ENCODE measurements around the gene SMIM8. TPM values are rescaled to one million over a fixed set of nuclear protein-coding genes. Genes with fewer than 3 reads are reported as not detected.

The SMIM8 gene
- total and polyA plus RNA-seq, 2 of the 4 experiments (the other 2 are of a cell fraction), result 2.7 to 3.6 TPM

- Histone ChIP-seq H2BK15ac (ENCODE audit: low read depth, low read length) (no peak overlapping the region), H3K27ac (ENCODE audit: insufficient read depth, low read length) (no peak overlapping the region), H3K27me3 (ENCODE audit: control insufficient read depth, insufficient read depth, low read length) (no peaks in the 10 kb centered on the region; the same call in 1 of the 2 replicates), H3K4me1 (ENCODE audit: control insufficient read depth, insufficient read depth, low read length) (no peaks in the 10 kb centered on the region), H4K8ac (ENCODE audit: low read depth in 2 of 2, low read length in 2 of 2) (no peak overlapping the region), H3K4ac (ENCODE audit: low read depth, low read length) (no peak overlapping the region), H3K18ac (ENCODE audit: low read depth, low read length) (no peak overlapping the region), H3K4me2 (ENCODE audit: low read depth, low read length) (no peak overlapping the region), H2BK120ac (ENCODE audit: low read depth, low read length) (no peak overlapping the region), H3K9me1 (ENCODE audit: insufficient read depth, low read length) (no peaks in the 10 kb centered on the region; the same call in 1 of the 2 replicates), H3K9me3 (ENCODE audit: control insufficient read depth, insufficient read depth, low read length) (no peaks in the 10 kb centered on the region), H3K14ac (replicated peaks; ENCODE audit: low read depth, low read length) (no peak overlapping the region), H4K20me1 (ENCODE audit: insufficient read depth, low read length) (no peaks in the 10 kb centered on the region), H3K79me1 (ENCODE audit: low read depth in 1 of 2, low read length in 2 of 2) (peaks cover 7 to 12% of the 10 kb centered on the region in 2 experiments; a peak in 3 of 4 replicates), H2BK5ac (ENCODE audit: low read depth, low read length, poor library complexity, severe bottlenecking) (no peak overlapping the region), H4K91ac (ENCODE audit: insufficient read depth, low read depth, low read length) (no peak overlapping the region), H2AK9ac (replicated peaks; ENCODE audit: low read depth, low read length, poor library complexity) (no peak overlapping the region), H3K36me3 (ENCODE audit: control insufficient read depth, insufficient read depth, low read length) (no peaks in the 10 kb centered on the region), H4K5ac (ENCODE audit: low read depth, low read length) (no peak overlapping the region), H2AFZ (replicated peaks; ENCODE audit: low read length, poor library complexity) (no peak overlapping the region), H2BK20ac (ENCODE audit: low read depth, low read length) (no peak overlapping the region), H3K56ac (ENCODE audit: extremely low read depth, insufficient read depth, low read length) (no peak overlapping the region), H3K9ac (ENCODE audit: low read depth, low read length) (no peak overlapping the region), H2AK5ac (ENCODE audit: low read depth, low read length) (no peak overlapping the region), H3K23ac (ENCODE audit: low read depth, low read length) (no peak overlapping the region), H3K4me3 (ENCODE audit: insufficient read depth, low read depth, low read length) (no peak overlapping the region)
- DNase-seq (no peak), ATAC-seq (ENCODE audit: low read depth) (no peak)
- TF ChIP-seq RFX5 (IDR thresholded peaks at IDR 0.05; ENCODE audit: low read depth, low read length) (no peak), RCOR1 (IDR thresholded peaks at IDR 0.05; ENCODE audit: insufficient replicate concordance, low read length) (no peak), CTCF (conservative IDR thresholded peaks at IDR 0.05; ENCODE audit: low read depth, low read length) (no peak), CEBPB (IDR thresholded peaks at IDR 0.05; ENCODE audit: low read depth, low read length) (no peak), MAZ (IDR thresholded peaks at IDR 0.05; ENCODE audit: borderline replicate concordance, low read depth, low read length) (no peak), USF2 (IDR thresholded peaks at IDR 0.05; ENCODE audit: low read depth, low read length) (no peak), CHD1 (IDR thresholded peaks at IDR 0.05; ENCODE audit: low read depth, low read length) (no peak), RAD21 (IDR thresholded peaks at IDR 0.05; ENCODE audit: low read length) (no peak), POLR2A (IDR thresholded peaks at IDR 0.05; ENCODE audit: low read depth, low read length) (no peak), FOS (IDR thresholded peaks at IDR 0.05; ENCODE audit: low read depth, low read length) (no peak), ELK1 (IDR thresholded peaks at IDR 0.05; ENCODE audit: borderline replicate concordance, low read depth, low read length) (no peak), SMC3 (IDR thresholded peaks at IDR 0.05; ENCODE audit: low read depth, low read length) (no peak), BHLHE40 (IDR thresholded peaks at IDR 0.05; ENCODE audit: low read depth, low read length) (no peak), NFE2L2 (IDR thresholded peaks at IDR 0.05; ENCODE audit: low read depth, low read length) (no peak), MXI1 (IDR thresholded peaks at IDR 0.05; ENCODE audit: borderline replicate concordance, low read depth, low read length) (no peak), MAFK (IDR thresholded peaks at IDR 0.05; ENCODE audit: low read depth, low read length) (no peak)
- in situ Hi-C loops (cut with MboI; ENCODE audit: low sequenced_read_pairs) (no loop called here), intact Hi-C loops (cut with micrococcal nuclease) (no loop called here), dilution Hi-C loops (cut with HindIII; ENCODE audit: low sequenced_read_pairs, unreplicated experiment) (no loop called here)
- POLR2A ChIA-PET (ENCODE audit: unreplicated experiment), result no interaction called here
- CTCF ChIA-PET, result no interaction called here
- WGBS, 2 experiments (ENCODE audit: extremely low coverage in 2 of 2, insufficient read length in 1 of 2), result no CpG with 5 or more reads among the region's 3 CpGs
- no TSS peak for BruUV-seq (replicated peaks)
Measured at GRCh38 chr6:87319271-87319987, 3.0 kb upstream of the SMIM8 start.

Data from IMR-90 (cell line).